Measurements from ENCODE around the gene GIGYF2. TPM values are rescaled to one million over a fixed set of nuclear protein-coding genes. Genes with fewer than 3 reads are reported as not detected.
"Not testable (repeated sequence)": the region's sequence is repeated elsewhere in the genome, so short reads cannot be mapped to it uniquely, and the experiment has no call there.

GIGYF2 gene
- total RNA-seq, 4 donors from 2014 or later: 62.6 to 88.3 (median 67.7) TPM

- WGBS, 2 donors (ENCODE audit: low coverage in 1 of 2): 89% methylated on average over 5 of the region's 11 CpGs
- Histone ChIP-seq H3K9me3 (no peaks in the 10 kb centered on the region), H3K27me3 (no peaks in the 10 kb centered on the region), H3K4me1 (peaks cover 0 to 6% (median 0%) of the 10 kb centered on the region in 3 donors), H3K27ac (no peak overlapping the region), H3K4me3 (no peak overlapping the region), H3K36me3 (no peaks in the 10 kb centered on the region)
- no peak for ATAC-seq
- TF ChIP-seq, protein P1, sequence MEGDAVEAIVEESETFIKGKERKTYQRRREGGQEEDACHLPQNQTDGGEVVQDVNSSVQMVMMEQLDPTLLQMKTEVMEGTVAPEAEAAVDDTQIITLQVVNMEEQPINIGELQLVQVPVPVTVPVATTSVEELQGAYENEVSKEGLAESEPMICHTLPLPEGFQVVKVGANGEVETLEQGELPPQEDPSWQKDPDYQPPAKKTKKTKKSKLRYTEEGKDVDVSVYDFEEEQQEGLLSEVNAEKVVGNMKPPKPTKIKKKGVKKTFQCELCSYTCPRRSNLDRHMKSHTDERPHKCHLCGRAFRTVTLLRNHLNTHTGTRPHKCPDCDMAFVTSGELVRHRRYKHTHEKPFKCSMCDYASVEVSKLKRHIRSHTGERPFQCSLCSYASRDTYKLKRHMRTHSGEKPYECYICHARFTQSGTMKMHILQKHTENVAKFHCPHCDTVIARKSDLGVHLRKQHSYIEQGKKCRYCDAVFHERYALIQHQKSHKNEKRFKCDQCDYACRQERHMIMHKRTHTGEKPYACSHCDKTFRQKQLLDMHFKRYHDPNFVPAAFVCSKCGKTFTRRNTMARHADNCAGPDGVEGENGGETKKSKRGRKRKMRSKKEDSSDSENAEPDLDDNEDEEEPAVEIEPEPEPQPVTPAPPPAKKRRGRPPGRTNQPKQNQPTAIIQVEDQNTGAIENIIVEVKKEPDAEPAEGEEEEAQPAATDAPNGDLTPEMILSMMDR (IDR thresholded peaks at IDR 0.05): no peak
- TF ChIP-seq POLR2A (IDR thresholded peaks at IDR 0.05): no peak
- no peak for TF ChIP-seq POLR2AphosphoS5 (IDR thresholded peaks at IDR 0.05)
Measured at GRCh38 chr2:232687382-232688160, 9.6 kb upstream of the GIGYF2 start.

DNA sequence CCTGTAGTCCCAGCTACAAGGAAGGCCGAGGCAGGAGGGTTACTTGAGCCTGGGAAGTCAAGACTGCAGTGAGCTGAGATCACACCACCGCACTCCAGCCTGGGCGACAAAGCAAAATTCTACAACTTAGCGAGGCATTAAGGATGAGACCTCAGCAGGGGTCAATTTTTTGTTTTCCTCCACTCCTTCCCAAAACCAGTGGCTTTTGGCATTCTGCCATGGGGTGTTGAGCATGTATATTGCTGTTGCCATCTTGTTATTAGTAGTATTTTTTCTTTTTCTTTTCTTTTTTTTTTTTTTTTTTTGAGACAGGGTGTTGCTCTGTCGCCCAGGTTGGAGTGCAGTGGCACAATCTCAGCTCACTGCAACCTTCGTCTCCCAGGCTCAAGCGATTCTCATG lies 8.9 kb upstream of the GIGYF2 start:
- Histone ChIP-seq H3K27me3 (no peaks in the 10 kb centered on the region), H3K4me3 (no peak overlapping the region), H3K9me3 (no peaks in the 10 kb centered on the region), H3K36me3 (no peaks in the 10 kb centered on the region), H3K27ac (no peak overlapping the region), H3K4me1 (peaks cover 0 to 6% (median 0%) of the 10 kb centered on the region in 3 donors)
- WGBS, 2 donors (ENCODE audit: low coverage in 1 of 2): 94 to 97% methylated on average over 4 to 7 of the region's 7 CpGs
- no peak for ATAC-seq
- TF ChIP-seq, protein P1 (IDR thresholded peaks at IDR 0.05): no peak
- TF ChIP-seq POLR2A (IDR thresholded peaks at IDR 0.05) (no peak), EP300 (IDR thresholded peaks at IDR 0.05) (no peak), POLR2AphosphoS5 (IDR thresholded peaks at IDR 0.05) (no peak)

- Histone ChIP-seq H3K4me3 (no peak overlapping the region), H3K27ac (no peak overlapping the region), H3K27me3 (no peaks in the 10 kb centered on the region), H3K36me3 (no peaks in the 10 kb centered on the region), H3K4me1 (peaks cover 0 to 6% (median 0%) of the 10 kb centered on the region in 3 donors), H3K9me3 (no peaks in the 10 kb centered on the region)
- 0% methylated on average over 1 of the region's 3 CpGs; no CpG with 5 or more reads in 1 of the 2 donors for WGBS, 2 donors (ENCODE audit: low coverage in 1 of 2)
- ATAC-seq: no peak
- TF ChIP-seq, protein P1 (IDR thresholded peaks at IDR 0.05): no peak
- TF ChIP-seq POLR2AphosphoS5 (IDR thresholded peaks at IDR 0.05): no peak
Measured at GRCh38 chr2:232689152-232689910, 7.8 kb upstream of the GIGYF2 start.

- H3K27me3 ChIP-seq, H3K4me1 ChIP-seq, H3K27ac ChIP-seq, H3K4me3 ChIP-seq, ATAC-seq, H3K36me3 ChIP-seq, H3K9me3 ChIP-seq: not testable (repeated sequence)
- WGBS, 2 donors (ENCODE audit: low coverage in 1 of 2): 92 to 93% methylated on average over 5 to 12 of the region's 13 CpGs
Measured at GRCh38 chr2:232691117-232691516, 6.0 kb upstream of the GIGYF2 start.

DNA sequence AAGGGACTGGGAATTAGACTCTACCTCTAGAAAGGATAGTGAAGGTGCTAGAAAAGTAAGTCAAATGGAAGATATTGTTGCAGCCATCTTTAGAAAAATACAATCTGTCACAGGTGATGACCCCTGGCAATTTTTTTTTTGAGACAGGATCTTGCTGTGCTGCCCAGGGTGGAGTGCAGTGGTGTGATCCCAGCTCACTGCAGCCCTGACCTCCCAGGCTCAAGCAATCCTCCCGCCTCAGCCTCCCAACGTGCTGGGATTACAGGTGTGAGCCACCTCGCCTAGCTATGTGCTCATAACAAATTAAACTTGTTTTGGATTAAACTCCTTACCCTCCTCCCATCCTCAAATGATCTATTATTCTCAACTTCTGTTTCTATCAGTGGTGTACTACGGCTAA lies 3.8 kb upstream of the GIGYF2 start:
- 81 to 91% methylated on average over 2 to 4 of the region's 4 CpGs for WGBS, 2 donors (ENCODE audit: low coverage in 1 of 2)
- Histone ChIP-seq H3K9me3 (no peaks in the 10 kb centered on the region), H3K36me3 (no peaks in the 10 kb centered on the region), H3K27ac (no peak overlapping the region), H3K27me3 (no peaks in the 10 kb centered on the region), H3K4me3 (no peak overlapping the region), H3K4me1 (peaks cover 0 to 20% (median 3%) of the 10 kb centered on the region in 3 donors)
- ATAC-seq: no peak
- TF ChIP-seq POLR2A (IDR thresholded peaks at IDR 0.05) (no peak), EP300 (IDR thresholded peaks at IDR 0.05) (no peak), POLR2AphosphoS5 (IDR thresholded peaks at IDR 0.05) (no peak)
- TF ChIP-seq, protein P1 (IDR thresholded peaks at IDR 0.05): no peak

Measured in gastroesophageal sphincter (tissue), 4 donors.